Vagina (tissue), 2 donors: ENCODE data around the gene VWDE. TPM values are rescaled to one million over a fixed set of nuclear protein-coding genes. Genes with fewer than 3 reads are reported as not detected.
"Not testable (repeated sequence)": the region's sequence is repeated elsewhere in the genome, so short reads cannot be mapped to it uniquely, and the experiment has no call there.

Experiments used
- DNase-seq, 2 donors: peaks; one replicate each; pipeline ENCODE4 v3.0.0-alpha.2; 2017; ENCODE audit errors: extremely low spot score in 2 of 2
- H3K27ac ChIP-seq: fragments of 200-600 bp; sonication (generic); one replicate; pipeline ENCODE4 v1.5.1; 2019
- H3K27me3 ChIP-seq: fragments of 200-600 bp; sonication (generic); one replicate; pipeline ENCODE4 v1.5.1; 2019
- H3K36me3 ChIP-seq, 2 donors: fragments of 200-600 bp; sonication (generic); one replicate each; pipeline ENCODE4 v1.5.1; 2017 to 2019
- H3K4me1 ChIP-seq: fragments of 200-600 bp; sonication (generic); one replicate; pipeline ENCODE4 v1.5.1; 2019
- H3K4me3 ChIP-seq, 2 donors: fragments of 200-600 bp; sonication (generic); 1 replicate in 1 of 2; 2 replicates in 1 of 2; pipeline ENCODE4 v1.5.1; 2016 to 2019
- H3K9me3 ChIP-seq: fragments of 200-600 bp; sonication (generic); one replicate; pipeline ENCODE4 v1.5.1; 2019
- POLR2A ChIP-seq, 2 donors: fragments of 450-650 bp; IDR thresholded peaks; one replicate each; pipeline ENCODE4 v1.6.1; 2017; ENCODE audit warnings: antibody characterized with exemption in 2 of 2, mild to moderate bottlenecking in 2 of 2, moderate library complexity in 2 of 2
- POLR2AphosphoS5 ChIP-seq, 2 donors: sonication (generic); formaldehyde crosslinking; IDR thresholded peaks; one replicate each; pipeline ENCODE4 v1.9.0; 2017; ENCODE audit warnings: antibody characterized with exemption in 2 of 2, mild to moderate bottlenecking in 2 of 2, low read depth in 1 of 2; ENCODE audit not compliant: insufficient read depth in 1 of 2
- intact Hi-C: fragments of 100-400 bp; cut with DNase I; formaldehyde crosslinking; loops from one replicate; pipeline ENCODE4 v1.15.1; 2023
- total RNA-seq: library from RNA; depleted of rRNA; stranded (reverse); fragments of >200 nt; gene quantifications from one replicate; pipeline ENCODE4 v1.2.3, GENCODE V29; 2016
- TF ChIP-seq, protein P1 (sequence below), 3 experiments: fragments of 450-650 bp in 2 of 3; fragments of 200-600 bp in 1 of 3; sonication (generic) in 1 of 3; IDR thresholded peaks; one replicate each; pipeline ENCODE4 v1.5.1; 2017 to 2019; ENCODE audit warnings: antibody characterized with exemption in 3 of 3, mild to moderate bottlenecking in 2 of 3, moderate library complexity in 2 of 3

Gene VWDE
- total RNA-seq: 2.9 TPM

DNA sequence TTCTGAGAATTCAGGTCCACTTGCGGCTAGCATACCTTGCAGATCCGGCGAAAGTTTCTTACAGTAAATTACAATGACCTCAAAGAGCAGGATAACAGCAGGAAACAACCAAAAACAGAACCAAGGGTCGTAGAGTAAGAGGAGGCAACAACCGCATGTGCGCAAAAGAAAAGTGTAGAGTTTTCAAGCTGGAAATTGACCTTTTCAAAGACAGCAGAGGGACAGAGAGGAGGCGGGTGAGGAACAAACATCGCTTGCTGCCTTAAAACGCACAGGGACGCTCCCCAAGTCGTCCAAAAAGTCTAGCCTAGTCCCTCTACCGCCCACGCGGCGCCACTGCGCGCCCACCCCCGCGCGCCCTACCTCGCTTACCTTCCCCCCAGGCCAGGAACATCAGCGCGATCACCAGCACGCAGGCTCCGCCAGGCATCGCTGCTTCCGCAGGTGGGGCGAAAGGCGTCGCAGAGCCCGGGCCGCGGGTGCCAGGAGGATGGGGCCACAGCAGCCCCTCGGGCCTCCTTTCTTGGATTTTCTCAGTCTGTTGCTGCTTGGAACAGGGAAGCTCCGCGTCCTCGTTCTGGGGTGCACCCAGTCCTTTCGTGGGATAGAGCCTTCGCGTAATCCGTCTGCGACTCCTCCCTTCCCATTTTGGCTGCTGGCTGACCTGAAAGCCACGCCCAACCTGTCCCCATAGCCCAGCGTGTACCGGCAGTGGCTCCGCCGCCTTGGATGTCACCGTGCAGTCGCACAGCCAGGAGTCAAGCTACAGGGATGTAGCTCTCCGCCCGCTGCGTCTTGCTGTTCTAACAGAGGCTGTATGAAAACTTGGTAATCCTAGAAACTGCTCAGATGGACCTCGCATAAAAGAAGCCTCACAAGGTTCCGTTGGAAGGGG lies at the start of gene VWDE:
VWDE (minus strand) TSS at position 579 of the 895 bp plus-strand sequence; CDS start at position 430, 149 bp downstream.
- Histone ChIP-seq H3K4me3 (peak within 1 kb of the TSS; percentile 36 to 51), H3K27ac (no peak within 1 kb of the TSS), H3K27me3 (no peaks in the 10 kb centered on the region), H3K36me3 (no peaks in the 10 kb centered on the region), H3K9me3 (no peaks in the 10 kb centered on the region), H3K4me1 (peaks cover 12% of the 10 kb centered on the region)
- no peak for DNase-seq
- intact Hi-C loops: no loop called here
- TF ChIP-seq POLR2AphosphoS5 (IDR thresholded peaks at IDR 0.05; ENCODE audit: insufficient read depth in 1 of 2, low read depth in 1 of 2): peak in 1 of 2 donors; percentile 23
- TF ChIP-seq, protein P1, sequence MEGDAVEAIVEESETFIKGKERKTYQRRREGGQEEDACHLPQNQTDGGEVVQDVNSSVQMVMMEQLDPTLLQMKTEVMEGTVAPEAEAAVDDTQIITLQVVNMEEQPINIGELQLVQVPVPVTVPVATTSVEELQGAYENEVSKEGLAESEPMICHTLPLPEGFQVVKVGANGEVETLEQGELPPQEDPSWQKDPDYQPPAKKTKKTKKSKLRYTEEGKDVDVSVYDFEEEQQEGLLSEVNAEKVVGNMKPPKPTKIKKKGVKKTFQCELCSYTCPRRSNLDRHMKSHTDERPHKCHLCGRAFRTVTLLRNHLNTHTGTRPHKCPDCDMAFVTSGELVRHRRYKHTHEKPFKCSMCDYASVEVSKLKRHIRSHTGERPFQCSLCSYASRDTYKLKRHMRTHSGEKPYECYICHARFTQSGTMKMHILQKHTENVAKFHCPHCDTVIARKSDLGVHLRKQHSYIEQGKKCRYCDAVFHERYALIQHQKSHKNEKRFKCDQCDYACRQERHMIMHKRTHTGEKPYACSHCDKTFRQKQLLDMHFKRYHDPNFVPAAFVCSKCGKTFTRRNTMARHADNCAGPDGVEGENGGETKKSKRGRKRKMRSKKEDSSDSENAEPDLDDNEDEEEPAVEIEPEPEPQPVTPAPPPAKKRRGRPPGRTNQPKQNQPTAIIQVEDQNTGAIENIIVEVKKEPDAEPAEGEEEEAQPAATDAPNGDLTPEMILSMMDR (IDR thresholded peaks at IDR 0.05): no peak

DNA sequence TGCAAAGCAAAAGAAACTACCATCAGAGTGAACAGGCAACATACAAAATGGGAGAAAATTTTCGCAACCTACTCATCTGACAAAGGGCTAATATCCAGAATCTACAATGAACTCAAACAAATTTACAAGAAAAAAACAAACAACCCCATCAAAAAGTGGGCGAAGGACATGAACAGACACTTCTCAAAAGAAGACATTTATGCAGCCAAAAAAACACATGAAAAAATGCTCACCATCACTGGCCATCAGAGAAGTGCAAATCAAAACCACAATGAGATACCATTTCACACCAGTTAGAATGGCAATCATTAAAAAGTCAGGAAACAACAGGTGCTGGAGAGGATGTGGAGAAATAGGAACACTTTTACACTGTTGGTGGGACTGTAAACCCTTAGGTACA lies 49.5 kb upstream of the VWDE start:
- H3K4me1 ChIP-seq, DNase-seq, H3K27me3 ChIP-seq, intact Hi-C loops, H3K36me3 ChIP-seq, H3K4me3 ChIP-seq, H3K27ac ChIP-seq, H3K9me3 ChIP-seq: not testable (repeated sequence)

GRCh38 chr7:12450615-12451014 lies 47.0 kb upstream of the VWDE start:
- intact Hi-C loops: no loop called here
- no peaks in the 10 kb centered on the region for H3K36me3 ChIP-seq
- TF ChIP-seq, protein P1 (IDR thresholded peaks at IDR 0.05): no peak
- TF ChIP-seq POLR2A (IDR thresholded peaks at IDR 0.05): no peak
- TF ChIP-seq POLR2AphosphoS5 (IDR thresholded peaks at IDR 0.05; ENCODE audit: insufficient read depth in 1 of 2, low read depth in 1 of 2): no peak

DNA sequence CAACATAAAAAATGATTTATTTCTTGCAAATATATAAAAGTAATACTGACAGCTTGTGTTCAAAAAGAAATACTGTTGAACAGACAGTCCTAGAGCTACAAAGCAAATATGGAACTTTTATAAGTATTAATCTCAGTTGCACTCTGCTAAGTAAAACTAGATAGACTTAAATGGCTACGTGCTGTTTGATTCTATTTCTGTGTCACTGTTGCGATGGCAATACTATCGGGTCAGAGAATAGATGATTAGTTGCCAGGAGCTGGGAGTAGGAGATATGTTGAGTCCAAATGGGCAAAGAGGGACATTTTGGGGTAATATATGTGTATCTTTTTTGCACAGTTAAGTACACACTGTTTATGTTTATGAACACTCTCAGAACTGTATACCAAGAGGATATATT lies 41.1 kb upstream of the VWDE start:
- no peak for DNase-seq
- Histone ChIP-seq H3K9me3 (no peaks in the 10 kb centered on the region), H3K4me1 (no peaks in the 10 kb centered on the region), H3K4me3 (no peak overlapping the region), H3K36me3 (no peaks in the 10 kb centered on the region), H3K27me3 (no peaks in the 10 kb centered on the region), H3K27ac (no peak overlapping the region)
- intact Hi-C loops: no loop called here
- TF ChIP-seq POLR2A (IDR thresholded peaks at IDR 0.05): no peak
- no peak for TF ChIP-seq POLR2AphosphoS5 (IDR thresholded peaks at IDR 0.05; ENCODE audit: insufficient read depth in 1 of 2, low read depth in 1 of 2)
- TF ChIP-seq, protein P1 (IDR thresholded peaks at IDR 0.05): no peak

More at GRCh38 chr7:12450615-12451014, 47.0 kb upstream of the VWDE start:
- no peak overlapping the region for H3K4me3 ChIP-seq
- no peaks in the 10 kb centered on the region for H3K9me3 ChIP-seq
- H3K27me3 ChIP-seq: no peaks in the 10 kb centered on the region
- H3K4me1 ChIP-seq: no peaks in the 10 kb centered on the region
- H3K27ac ChIP-seq: no peak overlapping the region
- no peak for DNase-seq

GRCh38 chr7:12440229-12440628 lies 36.6 kb upstream of the VWDE start:
- DNase-seq: no peak
- Histone ChIP-seq H3K36me3 (no peaks in the 10 kb centered on the region), H3K27me3 (no peaks in the 10 kb centered on the region), H3K27ac (no peak overlapping the region), H3K9me3 (no peaks in the 10 kb centered on the region), H3K4me3 (no peak overlapping the region), H3K4me1 (no peaks in the 10 kb centered on the region)
- TF ChIP-seq POLR2A (IDR thresholded peaks at IDR 0.05) (no peak), POLR2AphosphoS5 (IDR thresholded peaks at IDR 0.05; ENCODE audit: insufficient read depth in 1 of 2, low read depth in 1 of 2) (no peak)
- TF ChIP-seq, protein P1 (IDR thresholded peaks at IDR 0.05): no peak
- intact Hi-C loops: no loop called here
